OCI-LY7 (cell line): ENCODE results near the gene EPHA10. TPM values are rescaled to one million over a fixed set of nuclear protein-coding genes. Genes with fewer than 3 reads are reported as not detected.

ENCODE experiments used
- BruUV-seq: library from RNA; stranded (reverse); fragments of 400-500 nt; replicated peaks from 2 replicates; lab custom pipeline; 2021; lab: Mats Ljungman, UMichigan
- CTCF ChIA-PET: fragments of 300-600 bp; sonication (Branson Sonifier 250); formaldehyde crosslinking; loops from one replicate; lab custom pipeline; 2022; ENCODE audit warnings: antibody characterized with exemption; ENCODE audit not compliant: unreplicated experiment; lab: Charles Lee
- POLR2A ChIA-PET: fragments of 300-600 bp; sonication (Branson Sonifier 250); formaldehyde crosslinking; loops from one replicate; lab custom pipeline; 2022; ENCODE audit warnings: antibody characterized with exemption; lab: Charles Lee
- DNase-seq: peaks from one replicate; pipeline ENCODE4 v3.0.0-alpha.2; 2015; ENCODE audit warnings: low spot score
- H2AFZ ChIP-seq: fragments of 200-600 bp; sonication (generic), shearing (Covaris generic); 2 replicates; pipeline ENCODE4 v1.6.1; 2014; ENCODE audit warnings: mild to moderate bottlenecking, antibody characterized with exemption, low read length, moderate library complexity
- H3K27ac ChIP-seq: fragments of 200-600 bp; sonication (generic); 2 replicates; pipeline ENCODE4 v1.5.1; 2014; ENCODE audit warnings: mixed run types, low read depth, mild to moderate bottlenecking, moderate library complexity, low read length, inconsistent platforms; ENCODE audit not compliant: poor library complexity, severe bottlenecking
- H3K36me3 ChIP-seq: fragments of 200-600 bp; sonication (generic); 2 replicates; pipeline ENCODE4 v1.6.1; 2014; ENCODE audit warnings: mild to moderate bottlenecking, antibody characterized with exemption, low read length, moderate library complexity, mixed read lengths; ENCODE audit not compliant: insufficient read depth
- H3K4me1 ChIP-seq: fragments of 200-600 bp; sonication (generic); 2 replicates; pipeline ENCODE4 v1.5.1; 2014; ENCODE audit warnings: mild to moderate bottlenecking, low read length; ENCODE audit not compliant: insufficient read depth, poor library complexity, severe bottlenecking
- H3K4me2 ChIP-seq: fragments of 200-600 bp; sonication (generic); 2 replicates; pipeline ENCODE4 v1.6.1; 2014; ENCODE audit warnings: mild to moderate bottlenecking, low read length
- H3K4me3 ChIP-seq: fragments of 200-600 bp; sonication (generic); 2 replicates; pipeline ENCODE4 v1.5.1; 2014; ENCODE audit warnings: mild to moderate bottlenecking, low read depth, low read length; ENCODE audit not compliant: poor library complexity, severe bottlenecking
- H3K79me2 ChIP-seq: fragments of 200-600 bp; sonication (generic); 2 replicates; pipeline ENCODE4 v1.6.1; 2016; ENCODE audit warnings: low read depth, mild to moderate bottlenecking, low read length, moderate library complexity, mixed read lengths; ENCODE audit not compliant: insufficient read depth
- H3K9me2 ChIP-seq: fragments of 200-600 bp; sonication (generic); 2 replicates; pipeline ENCODE4 v1.6.1; 2016; ENCODE audit warnings: mild to moderate bottlenecking, low read length, mixed read lengths; ENCODE audit not compliant: insufficient read depth
- H3K9me3 ChIP-seq: fragments of 200-600 bp; sonication (generic); 2 replicates; pipeline ENCODE4 v1.6.1; 2014; ENCODE audit warnings: mild to moderate bottlenecking, mixed run types, low read length, mixed read lengths
- H4K20me1 ChIP-seq: fragments of 200-600 bp; sonication (generic); 2 replicates; pipeline ENCODE4 v1.6.1; 2014; ENCODE audit warnings: mild to moderate bottlenecking, antibody characterized with exemption, low read length, moderate library complexity, mixed read lengths; ENCODE audit not compliant: insufficient read depth
- EZH2phosphoT487 ChIP-seq: fragments of 200-600 bp; sonication (generic); IDR thresholded peaks from 2 replicates; pipeline ENCODE4 v1.6.1; 2018; ENCODE audit warnings: low read depth, borderline replicate concordance, mild to moderate bottlenecking, mixed run types, antibody characterized with exemption, low read length, moderate library complexity, mixed read lengths
- intact Hi-C: fragments of 100-400 bp; cut with micrococcal nuclease; formaldehyde crosslinking; loops from one replicate; pipeline ENCODE4 v1.10.0; 2022; ENCODE audit not compliant: unreplicated experiment
- total RNA-seq, 2 experiments: library from RNA; depleted of rRNA in 1 of 2; stranded (reverse); fragments of >200 nt in 1 of 2; shearing (Covaris generic) in 1 of 2; gene quantifications; 2 replicates each; pipeline ENCODE4 v1.2.3, GENCODE V29; 2014 to 2022
- TF ChIP-seq, protein P1 (sequence below): fragments of 200-600 bp; sonication (generic); conservative IDR thresholded peaks from 2 replicates; pipeline ENCODE4 v1.5.1; 2014; ENCODE audit warnings: mild to moderate bottlenecking, antibody characterized with exemption, low read length, moderate library complexity, mixed read lengths

Gene EPHA10
- total RNA-seq, 2 experiments from 2014 or later, result not detected

DNA sequence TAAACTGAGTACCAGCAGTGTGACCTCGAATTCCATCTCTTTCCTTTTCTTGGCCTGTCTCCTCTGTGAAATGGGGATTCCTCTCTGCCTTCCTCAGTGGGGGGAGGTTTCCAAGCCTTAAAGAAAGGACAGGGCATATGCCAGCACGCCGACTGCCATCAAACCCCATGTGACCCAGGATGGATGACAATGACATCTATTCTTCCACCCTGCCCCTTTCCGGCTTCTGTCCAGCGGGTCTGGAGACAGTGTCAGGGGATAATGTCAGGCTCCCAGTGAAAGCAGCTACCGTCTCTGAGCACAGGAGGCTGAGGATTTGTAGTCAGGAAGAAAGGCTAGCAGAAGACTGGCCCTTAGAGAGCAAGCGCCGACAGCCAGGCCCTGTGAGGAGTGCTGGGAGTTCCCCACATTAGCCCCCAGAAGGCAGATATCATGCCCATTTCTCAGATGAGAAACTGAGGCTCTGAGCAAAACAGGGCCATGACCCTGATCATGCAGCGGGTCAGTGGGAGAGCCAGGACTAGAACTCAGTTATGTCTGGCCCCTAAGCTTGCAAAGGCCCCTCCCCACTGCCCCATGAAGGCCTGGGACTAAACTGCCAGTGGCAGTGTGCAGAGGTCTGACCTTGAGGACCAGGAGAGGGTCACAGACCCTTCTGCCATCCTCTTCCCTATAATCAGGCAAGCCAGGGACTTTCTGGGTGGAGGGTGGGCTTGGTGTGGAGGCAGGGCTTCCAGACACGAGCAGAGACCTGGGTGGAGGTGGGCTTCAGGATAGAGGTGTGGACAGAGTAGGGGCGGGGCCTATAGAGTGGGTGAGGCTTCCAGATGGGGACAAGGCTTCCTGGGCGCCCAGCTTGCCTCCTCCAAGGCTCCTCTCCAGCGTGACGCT lies 42.5 kb downstream of the EPHA10 start:
- CTCF ChIA-PET, result no interaction called here
- no peak overlapping the region for H3K4me3 ChIP-seq
- no peak for TF ChIP-seq EZH2phosphoT487
- TF ChIP-seq, protein P1, sequence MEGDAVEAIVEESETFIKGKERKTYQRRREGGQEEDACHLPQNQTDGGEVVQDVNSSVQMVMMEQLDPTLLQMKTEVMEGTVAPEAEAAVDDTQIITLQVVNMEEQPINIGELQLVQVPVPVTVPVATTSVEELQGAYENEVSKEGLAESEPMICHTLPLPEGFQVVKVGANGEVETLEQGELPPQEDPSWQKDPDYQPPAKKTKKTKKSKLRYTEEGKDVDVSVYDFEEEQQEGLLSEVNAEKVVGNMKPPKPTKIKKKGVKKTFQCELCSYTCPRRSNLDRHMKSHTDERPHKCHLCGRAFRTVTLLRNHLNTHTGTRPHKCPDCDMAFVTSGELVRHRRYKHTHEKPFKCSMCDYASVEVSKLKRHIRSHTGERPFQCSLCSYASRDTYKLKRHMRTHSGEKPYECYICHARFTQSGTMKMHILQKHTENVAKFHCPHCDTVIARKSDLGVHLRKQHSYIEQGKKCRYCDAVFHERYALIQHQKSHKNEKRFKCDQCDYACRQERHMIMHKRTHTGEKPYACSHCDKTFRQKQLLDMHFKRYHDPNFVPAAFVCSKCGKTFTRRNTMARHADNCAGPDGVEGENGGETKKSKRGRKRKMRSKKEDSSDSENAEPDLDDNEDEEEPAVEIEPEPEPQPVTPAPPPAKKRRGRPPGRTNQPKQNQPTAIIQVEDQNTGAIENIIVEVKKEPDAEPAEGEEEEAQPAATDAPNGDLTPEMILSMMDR, result no peak
- no peak overlapping the region for H3K27ac ChIP-seq
- H3K4me1 ChIP-seq, result no peaks in the 10 kb centered on the region
- no peak for DNase-seq
- BruUV-seq, result no TSS peak
- intact Hi-C loops, result no loop called here
- no peaks in the 10 kb centered on the region for H3K9me2 ChIP-seq
- no peaks in the 10 kb centered on the region for H4K20me1 ChIP-seq
- POLR2A ChIA-PET, result interaction anchor here (0.6 kb wide), 1 partner anchor 429 kb away, joined by 5 read pairs; no protein-coding TSS in a partner anchor
- H3K79me2 ChIP-seq, result no peaks in the 10 kb centered on the region
- H3K4me2 ChIP-seq, result no peak overlapping the region
- no peak overlapping the region for H2AFZ ChIP-seq
- H3K36me3 ChIP-seq, result no peaks in the 10 kb centered on the region
- no peaks in the 10 kb centered on the region for H3K9me3 ChIP-seq

DNA sequence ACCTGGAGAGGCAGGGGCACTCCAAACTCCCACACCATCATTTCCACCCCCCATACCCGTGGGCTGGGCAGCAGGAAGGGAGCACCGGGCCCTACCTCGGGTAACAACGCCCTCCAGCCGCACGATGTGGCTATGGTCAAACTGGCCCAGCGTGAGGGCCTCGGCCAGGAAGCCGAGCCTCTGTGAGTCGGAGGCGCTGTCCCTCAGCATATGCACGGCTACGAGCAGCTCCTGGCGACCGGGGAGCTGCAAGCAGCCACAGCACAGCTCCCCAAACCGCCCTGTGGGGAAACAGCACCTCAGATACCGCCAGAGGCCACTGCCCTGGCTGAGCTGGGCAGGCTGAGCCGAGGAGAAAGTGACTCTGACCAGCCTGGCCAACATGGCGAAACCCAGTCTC lies 43.4 kb downstream of the EPHA10 start:
- no peak overlapping the region for H3K27ac ChIP-seq
- DNase-seq, result no peak
- H3K4me3 ChIP-seq, result no peak overlapping the region
- BruUV-seq, result no TSS peak
- POLR2A ChIA-PET, result no interaction called here
- CTCF ChIA-PET, result no interaction called here
- H3K36me3 ChIP-seq, result no peaks in the 10 kb centered on the region
- no peak for TF ChIP-seq EZH2phosphoT487
- TF ChIP-seq, protein P1, result no peak
- no peaks in the 10 kb centered on the region for H3K9me2 ChIP-seq
- no peak overlapping the region for H2AFZ ChIP-seq
- intact Hi-C loops, result no loop called here
- H3K9me3 ChIP-seq, result no peaks in the 10 kb centered on the region
- no peaks in the 10 kb centered on the region for H3K4me1 ChIP-seq
- no peak overlapping the region for H3K4me2 ChIP-seq
- H4K20me1 ChIP-seq, result no peaks in the 10 kb centered on the region
- H3K79me2 ChIP-seq, result no peaks in the 10 kb centered on the region
